MM.1S (cell line): ENCODE measurements around the gene ANKMY2.

ENCODE experiments used
- CTCF ChIP-seq: fragments of 300-600 bp; sonication (generic); IDR thresholded peaks from 2 replicates; pipeline ENCODE4 v1.5.1; 2016; ENCODE audit warnings: antibody characterized with exemption, low read length, mixed read lengths
- EZH2 ChIP-seq: fragments of 300-600 bp; sonication (generic); optimal IDR thresholded peaks from 2 replicates; pipeline ENCODE3; 2017; ENCODE audit warnings: low read depth, mild to moderate bottlenecking, antibody characterized with exemption, low read length, mixed read lengths
- EZH2phosphoT487 ChIP-seq: fragments of 300-600 bp; sonication (generic); IDR thresholded peaks from 2 replicates; pipeline ENCODE4 v1.6.1; 2018; ENCODE audit warnings: antibody characterized with exemption, low read length

- TF ChIP-seq CTCF (no peak), EZH2phosphoT487 (no peak), EZH2 (no peak)
Measured at GRCh38 chr7:16649196-16649595, 3.6 kb upstream of the ANKMY2 start.
